ENCODE data around the gene CWC27.
"Not testable (repeated sequence)": the region's sequence is repeated elsewhere in the genome, so short reads cannot be mapped to it uniquely, and the experiment has no call there.

CWC27 gene

GRCh38 chr5:64887910-64888309 lies 119.2 kb downstream of the CWC27 start:
- Histone ChIP-seq H3K27me3 (ENCODE audit: control insufficient read depth, insufficient read depth, low read length) (no peaks in the 10 kb centered on the region), H3K4me1 (ENCODE audit: control insufficient read depth, insufficient read depth, low read length) (no peaks in the 10 kb centered on the region), H3K36me3 (ENCODE audit: control insufficient read depth, insufficient read depth, low read length) (no peaks in the 10 kb centered on the region), H3K9ac (ENCODE audit: low read length) (no peak overlapping the region), H3K4me3 (ENCODE audit: low read length) (no peak overlapping the region), H3K9me3 (ENCODE audit: control insufficient read depth, low read length) (no peaks in the 10 kb centered on the region)

GRCh38 chr5:64895748-64896147 lies 127.0 kb downstream of the CWC27 start:
- Histone ChIP-seq H3K36me3 (ENCODE audit: control insufficient read depth, insufficient read depth, low read length) (no peaks in the 10 kb centered on the region), H3K9me3 (ENCODE audit: control insufficient read depth, low read length) (no peaks in the 10 kb centered on the region), H3K9ac (ENCODE audit: low read length) (no peak overlapping the region), H3K4me3 (ENCODE audit: low read length) (no peak overlapping the region), H3K4me1 (ENCODE audit: control insufficient read depth, insufficient read depth, low read length) (peaks cover under 1% of the 10 kb centered on the region), H3K27me3 (ENCODE audit: control insufficient read depth, insufficient read depth, low read length) (no peaks in the 10 kb centered on the region)

GRCh38 chr5:64899838-64900237 lies 131.1 kb downstream of the CWC27 start:
- Histone ChIP-seq H3K9ac (ENCODE audit: low read length) (no peak overlapping the region), H3K9me3 (ENCODE audit: control insufficient read depth, low read length) (no peaks in the 10 kb centered on the region), H3K4me1 (ENCODE audit: control insufficient read depth, insufficient read depth, low read length) (peaks cover 4% of the 10 kb centered on the region), H3K36me3 (ENCODE audit: control insufficient read depth, insufficient read depth, low read length) (no peaks in the 10 kb centered on the region), H3K27me3 (ENCODE audit: control insufficient read depth, insufficient read depth, low read length) (no peaks in the 10 kb centered on the region), H3K4me3 (ENCODE audit: low read length) (no peak overlapping the region)

GRCh38 chr5:64900618-64901017 lies 131.9 kb downstream of the CWC27 start:
- Histone ChIP-seq H3K9ac (ENCODE audit: low read length) (no peak overlapping the region), H3K4me1 (ENCODE audit: control insufficient read depth, insufficient read depth, low read length) (peaks cover 4% of the 10 kb centered on the region), H3K9me3 (ENCODE audit: control insufficient read depth, low read length) (no peaks in the 10 kb centered on the region), H3K4me3 (ENCODE audit: low read length) (no peak overlapping the region), H3K27me3 (ENCODE audit: control insufficient read depth, insufficient read depth, low read length) (no peaks in the 10 kb centered on the region), H3K36me3 (ENCODE audit: control insufficient read depth, insufficient read depth, low read length) (no peaks in the 10 kb centered on the region)

GRCh38 chr5:64907399-64907798 lies 138.7 kb downstream of the CWC27 start:
- H3K9me3 ChIP-seq (ENCODE audit: control insufficient read depth, low read length); H3K9ac ChIP-seq (ENCODE audit: low read length); H3K27me3 ChIP-seq (ENCODE audit: control insufficient read depth, insufficient read depth, low read length); H3K4me1 ChIP-seq (ENCODE audit: control insufficient read depth, insufficient read depth, low read length); H3K36me3 ChIP-seq (ENCODE audit: control insufficient read depth, insufficient read depth, low read length); H3K4me3 ChIP-seq (ENCODE audit: low read length): not testable (repeated sequence)

GRCh38 chr5:64914396-64914795 lies 145.7 kb downstream of the CWC27 start:
- H3K9ac ChIP-seq (ENCODE audit: low read length): no peak overlapping the region
- H3K9me3 ChIP-seq (ENCODE audit: control insufficient read depth, low read length): no peaks in the 10 kb centered on the region
- H3K4me3 ChIP-seq (ENCODE audit: low read length): no peak overlapping the region
- H3K27me3 ChIP-seq (ENCODE audit: control insufficient read depth, insufficient read depth, low read length): no peaks in the 10 kb centered on the region
- no peaks in the 10 kb centered on the region for H3K36me3 ChIP-seq (ENCODE audit: control insufficient read depth, insufficient read depth, low read length)
- H3K4me1 ChIP-seq (ENCODE audit: control insufficient read depth, insufficient read depth, low read length): no peaks in the 10 kb centered on the region

GRCh38 chr5:64918083-64918482 lies 149.4 kb downstream of the CWC27 start:
- H3K9ac ChIP-seq (ENCODE audit: low read length): no peak overlapping the region
- H3K36me3 ChIP-seq (ENCODE audit: control insufficient read depth, insufficient read depth, low read length): no peaks in the 10 kb centered on the region
- no peaks in the 10 kb centered on the region for H3K4me1 ChIP-seq (ENCODE audit: control insufficient read depth, insufficient read depth, low read length)
- no peak overlapping the region for H3K4me3 ChIP-seq (ENCODE audit: low read length)
- H3K9me3 ChIP-seq (ENCODE audit: control insufficient read depth, low read length): no peaks in the 10 kb centered on the region
- H3K27me3 ChIP-seq (ENCODE audit: control insufficient read depth, insufficient read depth, low read length): no peaks in the 10 kb centered on the region

- no peak overlapping the region for H3K9ac ChIP-seq (ENCODE audit: low read length)
- H3K27me3 ChIP-seq (ENCODE audit: control insufficient read depth, insufficient read depth, low read length): no peaks in the 10 kb centered on the region
- H3K9me3 ChIP-seq (ENCODE audit: control insufficient read depth, low read length): no peaks in the 10 kb centered on the region
- H3K4me3 ChIP-seq (ENCODE audit: low read length): no peak overlapping the region
- H3K36me3 ChIP-seq (ENCODE audit: control insufficient read depth, insufficient read depth, low read length): no peaks in the 10 kb centered on the region
- no peaks in the 10 kb centered on the region for H3K4me1 ChIP-seq (ENCODE audit: control insufficient read depth, insufficient read depth, low read length)
Measured at GRCh38 chr5:64921386-64921785, 152.7 kb downstream of the CWC27 start.

- Histone ChIP-seq H3K27me3 (ENCODE audit: control insufficient read depth, insufficient read depth, low read length) (no peaks in the 10 kb centered on the region), H3K4me1 (ENCODE audit: control insufficient read depth, insufficient read depth, low read length) (no peaks in the 10 kb centered on the region), H3K9ac (ENCODE audit: low read length) (no peak overlapping the region), H3K4me3 (ENCODE audit: low read length) (no peak overlapping the region), H3K36me3 (ENCODE audit: control insufficient read depth, insufficient read depth, low read length) (no peaks in the 10 kb centered on the region), H3K9me3 (ENCODE audit: control insufficient read depth, low read length) (no peaks in the 10 kb centered on the region)
Measured at GRCh38 chr5:64923151-64923685, 154.5 kb downstream of the CWC27 start.

GRCh38 chr5:64925123-64925522 lies 156.4 kb downstream of the CWC27 start:
- Histone ChIP-seq H3K9me3 (ENCODE audit: control insufficient read depth, low read length) (no peaks in the 10 kb centered on the region), H3K27me3 (ENCODE audit: control insufficient read depth, insufficient read depth, low read length) (no peaks in the 10 kb centered on the region), H3K9ac (ENCODE audit: low read length) (no peak overlapping the region), H3K4me1 (ENCODE audit: control insufficient read depth, insufficient read depth, low read length) (no peaks in the 10 kb centered on the region), H3K36me3 (ENCODE audit: control insufficient read depth, insufficient read depth, low read length) (no peaks in the 10 kb centered on the region), H3K4me3 (ENCODE audit: low read length) (no peak overlapping the region)

- H3K4me3 ChIP-seq (ENCODE audit: low read length): no peak overlapping the region
- H3K9ac ChIP-seq (ENCODE audit: low read length): no peak overlapping the region
- H3K36me3 ChIP-seq (ENCODE audit: control insufficient read depth, insufficient read depth, low read length): no peaks in the 10 kb centered on the region
- no peaks in the 10 kb centered on the region for H3K9me3 ChIP-seq (ENCODE audit: control insufficient read depth, low read length)
- H3K27me3 ChIP-seq (ENCODE audit: control insufficient read depth, insufficient read depth, low read length): no peaks in the 10 kb centered on the region
- no peaks in the 10 kb centered on the region for H3K4me1 ChIP-seq (ENCODE audit: control insufficient read depth, insufficient read depth, low read length)
Measured at GRCh38 chr5:64929833-64930232, 161.1 kb downstream of the CWC27 start.

GRCh38 chr5:64930672-64931318 lies 162.1 kb downstream of the CWC27 start:
- H3K9ac ChIP-seq (ENCODE audit: low read length): no peak overlapping the region
- H3K9me3 ChIP-seq (ENCODE audit: control insufficient read depth, low read length): no peaks in the 10 kb centered on the region
- no peaks in the 10 kb centered on the region for H3K27me3 ChIP-seq (ENCODE audit: control insufficient read depth, insufficient read depth, low read length)
- H3K36me3 ChIP-seq (ENCODE audit: control insufficient read depth, insufficient read depth, low read length): no peaks in the 10 kb centered on the region
- H3K4me1 ChIP-seq (ENCODE audit: control insufficient read depth, insufficient read depth, low read length): no peaks in the 10 kb centered on the region
- H3K4me3 ChIP-seq (ENCODE audit: low read length): no peak overlapping the region

- peaks cover 12% of the 10 kb centered on the region for H3K4me1 ChIP-seq (ENCODE audit: control insufficient read depth, insufficient read depth, low read length)
- not testable (repeated sequence) for H3K9me3 ChIP-seq (ENCODE audit: control insufficient read depth, low read length); H3K4me3 ChIP-seq (ENCODE audit: low read length); H3K27me3 ChIP-seq (ENCODE audit: control insufficient read depth, insufficient read depth, low read length); H3K36me3 ChIP-seq (ENCODE audit: control insufficient read depth, insufficient read depth, low read length)
- peak overlapping the region; percentile 53 for H3K9ac ChIP-seq (ENCODE audit: low read length)
Measured at GRCh38 chr5:64939422-64939771, 170.7 kb downstream of the CWC27 start.
